SK-N-MC (cell line): ENCODE measurements around the gene MACROD2.

Experiments used
- DNase-seq: peaks from one replicate; pipeline ENCODE4 v3.0.0-alpha.2; 2011; ENCODE audit warnings: low read depth, low spot score
- H3K27ac ChIP-seq: fragments of 200-600 bp; sonication (generic); 2 replicates; pipeline ENCODE4 v1.5.1; 2016; ENCODE audit warnings: mixed run types
- H3K36me3 ChIP-seq: fragments of 200-600 bp; sonication (generic); 2 replicates; pipeline ENCODE4 v1.6.1; 2017; ENCODE audit warnings: antibody characterized with exemption, low read length, mixed read lengths; ENCODE audit not compliant: insufficient read depth
- H3K4me3 ChIP-seq: fragments of 200-600 bp; sonication (generic); 2 replicates; pipeline ENCODE4 v1.5.1; 2016
- H3K9ac ChIP-seq: fragments of 200-600 bp; sonication (generic); 2 replicates; pipeline ENCODE4 v1.8.0; 2017; ENCODE audit warnings: mixed run types, mixed read lengths; ENCODE audit not compliant: insufficient read length
- H3K9me3 ChIP-seq: fragments of 200-600 bp; sonication (generic); 2 replicates; pipeline ENCODE4 v1.6.1; 2017; ENCODE audit warnings: low read depth, mild to moderate bottlenecking, antibody characterized with exemption, low read length, moderate library complexity, mixed read lengths
- EZH2 ChIP-seq: fragments of 200-600 bp; sonication (generic); IDR thresholded peaks from one replicate; pipeline ENCODE4 v1.6.1; 2017; ENCODE audit warnings: antibody characterized with exemption
- FOXP2 ChIP-seq: optimal IDR thresholded peaks from 2 replicates; pipeline ENCODE3; 2011; ENCODE audit warnings: mild to moderate bottlenecking, moderate library complexity; ENCODE audit not compliant: insufficient read depth; ENCODE audit errors: extremely low read length, control extremely low read depth
- POLR2AphosphoS5 ChIP-seq: IDR thresholded peaks from 2 replicates; pipeline ENCODE4 v1.6.1; 2012; ENCODE audit warnings: mild to moderate bottlenecking, low read depth, low read length, borderline replicate concordance

MACROD2 gene

DNA sequence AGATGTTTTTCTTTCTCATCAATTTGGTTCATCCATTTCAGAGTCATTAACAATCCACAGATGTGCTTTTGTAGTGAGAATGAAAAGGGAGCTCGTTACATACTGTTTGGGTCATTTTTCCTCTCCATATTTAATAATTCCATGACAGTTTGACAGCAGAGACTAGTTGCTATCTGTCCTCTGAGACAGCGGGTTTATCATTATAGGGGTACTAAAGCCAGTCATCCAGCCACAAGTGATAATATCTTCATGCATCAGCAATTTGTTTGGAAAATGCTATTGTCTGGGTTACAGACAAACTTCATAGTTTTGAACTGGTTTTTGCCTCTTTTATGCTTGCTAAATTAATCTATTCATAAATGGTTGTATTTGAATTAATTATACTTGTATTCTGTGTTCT, 692.7 kb downstream of the MACROD2 start:
- DNase-seq = no peak
- TF ChIP-seq POLR2AphosphoS5 (no peak), EZH2 (no peak), FOXP2 (no peak)
- Histone ChIP-seq H3K4me3 (no peak overlapping the region), H3K27ac (no peak overlapping the region), H3K36me3 (no peaks in the 10 kb centered on the region), H3K9ac (no peak overlapping the region), H3K9me3 (no peaks in the 10 kb centered on the region)

DNA sequence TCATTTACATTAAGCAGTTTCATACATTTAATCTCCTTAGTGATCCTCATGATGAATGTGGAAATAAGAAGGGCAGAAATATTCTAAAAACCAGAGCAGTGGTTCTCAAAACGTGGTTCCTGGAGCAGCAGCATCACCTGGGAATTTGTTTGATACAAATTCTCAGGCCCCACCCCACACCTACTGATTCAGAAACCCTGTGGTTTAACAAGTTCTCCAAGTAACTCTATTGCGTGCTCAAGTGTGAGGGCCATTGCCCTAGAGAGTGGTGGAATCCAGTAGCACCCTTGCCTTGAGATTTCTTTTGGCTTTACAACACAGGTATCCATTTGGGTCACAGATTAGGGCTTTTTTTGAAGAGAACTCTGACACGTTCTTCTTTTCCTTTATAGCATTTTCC, 696.7 kb downstream of the MACROD2 start:
- no peaks in the 10 kb centered on the region for H3K9me3 ChIP-seq
- no peak for TF ChIP-seq EZH2
- TF ChIP-seq POLR2AphosphoS5 = no peak
- TF ChIP-seq FOXP2 = no peak
- H3K4me3 ChIP-seq = no peak overlapping the region
- no peak for DNase-seq
- H3K9ac ChIP-seq = no peak overlapping the region
- H3K36me3 ChIP-seq = no peaks in the 10 kb centered on the region
- no peak overlapping the region for H3K27ac ChIP-seq

DNA sequence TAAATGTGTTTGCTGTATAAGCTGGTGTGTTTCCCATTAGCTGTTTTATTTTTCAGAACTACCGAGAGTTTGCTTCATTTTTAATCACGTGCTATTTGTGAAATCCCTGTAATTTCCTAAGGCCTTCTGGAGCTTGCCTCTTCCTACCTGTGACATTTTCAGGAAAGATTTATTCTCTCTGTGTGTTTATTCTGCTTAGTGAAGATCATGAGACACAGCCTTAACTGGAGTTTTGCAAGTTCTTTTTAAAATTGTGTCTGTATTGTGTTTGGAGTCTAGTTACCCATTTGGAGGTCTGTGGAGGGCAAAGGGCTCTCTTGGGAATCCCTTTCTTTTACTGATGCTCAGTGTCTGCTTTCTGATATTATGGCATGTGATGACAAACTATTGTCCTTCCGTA, 701.2 kb downstream of the MACROD2 start:
- H3K9ac ChIP-seq = no peak overlapping the region
- H3K27ac ChIP-seq = no peak overlapping the region
- DNase-seq = no peak
- no peak for TF ChIP-seq FOXP2
- no peak for TF ChIP-seq EZH2
- TF ChIP-seq POLR2AphosphoS5 = no peak
- no peaks in the 10 kb centered on the region for H3K9me3 ChIP-seq
- no peak overlapping the region for H3K4me3 ChIP-seq
- H3K36me3 ChIP-seq = no peaks in the 10 kb centered on the region

DNA sequence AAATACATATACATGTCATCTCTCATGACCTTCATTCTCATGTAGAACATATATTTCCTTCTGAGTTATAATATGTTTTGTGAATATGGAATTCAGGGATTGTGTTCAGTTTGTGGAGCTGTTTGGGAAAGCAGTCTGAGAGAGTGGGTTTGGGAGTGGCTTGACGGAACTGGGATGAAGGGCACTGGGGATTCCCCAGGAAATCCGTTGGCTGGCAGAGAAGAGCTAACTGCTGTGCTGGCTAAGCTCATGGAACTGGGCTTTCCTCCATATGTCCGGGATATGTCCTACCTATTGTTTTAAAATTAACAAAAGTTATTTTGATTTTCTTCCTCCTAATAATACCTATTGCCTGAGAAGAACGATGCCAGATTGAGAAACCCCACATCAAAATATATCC, 701.6 kb downstream of the MACROD2 start:
- no peak for DNase-seq

DNA sequence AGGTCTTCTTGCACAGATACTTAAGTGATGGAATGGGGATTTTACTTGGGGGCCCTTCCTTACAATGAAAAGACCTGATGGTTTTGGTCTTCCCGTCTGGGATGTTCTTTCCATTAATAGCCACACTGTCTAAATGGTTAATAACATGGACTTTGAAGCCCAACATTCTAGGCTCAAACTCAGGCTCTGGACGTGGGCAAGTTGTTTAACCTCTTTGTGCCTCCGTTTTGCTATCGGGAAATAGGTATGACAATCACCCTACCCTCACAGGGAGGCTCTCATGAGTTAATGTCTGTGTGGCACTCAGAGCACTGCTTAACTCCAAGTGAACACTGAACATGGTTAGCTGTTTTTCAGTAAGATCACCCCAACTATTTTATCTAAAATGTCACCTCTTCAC, 702.8 kb downstream of the MACROD2 start:
- Histone ChIP-seq H3K27ac (no peak overlapping the region), H3K9ac (no peak overlapping the region), H3K36me3 (no peaks in the 10 kb centered on the region), H3K9me3 (no peaks in the 10 kb centered on the region), H3K4me3 (no peak overlapping the region)
- no peak for DNase-seq
- TF ChIP-seq POLR2AphosphoS5 (no peak), FOXP2 (no peak), EZH2 (no peak)

More for the DNA sequence above, 701.6 kb downstream of the MACROD2 start:
- Histone ChIP-seq H3K9me3 (no peaks in the 10 kb centered on the region), H3K4me3 (no peak overlapping the region), H3K27ac (no peak overlapping the region), H3K9ac (no peak overlapping the region), H3K36me3 (no peaks in the 10 kb centered on the region)
- TF ChIP-seq FOXP2 (no peak), EZH2 (no peak), POLR2AphosphoS5 (no peak)

DNA sequence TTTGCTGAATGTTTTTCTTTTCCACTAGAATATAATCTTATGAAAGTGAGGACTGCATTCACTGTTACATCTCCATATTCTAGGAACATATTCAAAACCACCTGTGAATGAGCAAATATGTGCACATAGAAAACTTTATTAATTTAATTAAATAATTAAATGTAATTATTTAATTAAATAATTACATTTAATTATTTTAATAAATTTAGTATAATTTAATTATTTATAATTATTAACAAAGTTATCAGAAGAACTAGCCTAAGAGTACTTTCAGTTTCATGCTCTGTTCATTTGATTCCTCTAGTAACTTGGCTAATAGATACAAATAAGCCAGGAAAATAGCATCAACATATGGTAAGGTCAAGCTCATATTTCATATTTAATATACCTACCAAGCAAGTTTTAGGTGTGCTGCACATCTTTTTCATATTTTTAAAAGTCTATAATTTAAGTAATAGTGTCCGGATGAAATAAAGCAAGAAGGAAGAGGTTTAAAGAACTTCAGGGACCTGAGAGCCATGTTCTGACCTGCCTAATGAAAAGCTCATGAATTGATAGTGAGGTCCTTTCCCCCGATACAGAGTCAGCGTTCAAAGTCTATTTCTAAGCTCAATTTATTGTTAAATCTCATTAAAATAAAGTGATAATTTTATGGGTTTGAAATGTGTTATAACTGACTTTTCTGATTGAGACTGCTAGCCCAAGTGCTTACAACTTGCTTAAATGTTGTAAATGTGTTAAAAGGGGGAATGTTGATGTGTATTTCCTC, 703.5 kb downstream of the MACROD2 start:
- H3K27ac ChIP-seq = no peak overlapping the region
- TF ChIP-seq FOXP2 = no peak
- no peak for TF ChIP-seq EZH2
- no peak for TF ChIP-seq POLR2AphosphoS5
- DNase-seq = no peak
- H3K9me3 ChIP-seq = no peaks in the 10 kb centered on the region
- no peaks in the 10 kb centered on the region for H3K36me3 ChIP-seq
- no peak overlapping the region for H3K4me3 ChIP-seq
- H3K9ac ChIP-seq = peak overlapping the region; percentile 29

DNA sequence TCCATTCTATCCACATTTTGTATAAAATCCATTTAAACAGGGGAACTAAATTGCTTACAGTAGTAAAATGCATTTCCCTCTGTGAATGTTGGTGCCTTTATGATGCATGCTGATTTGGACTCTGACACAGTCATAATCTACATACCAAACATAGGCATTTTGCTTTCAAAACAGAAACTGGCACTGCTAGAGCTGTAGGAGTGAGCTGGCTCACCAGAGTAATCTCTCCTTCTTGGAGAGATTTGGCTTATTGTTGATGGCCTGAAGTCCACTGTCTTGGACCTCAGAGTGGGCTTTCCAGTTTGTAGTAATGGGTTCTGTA, 705.3 kb downstream of the MACROD2 start:
- Histone ChIP-seq H3K4me3 (no peak overlapping the region), H3K36me3 (no peaks in the 10 kb centered on the region), H3K9me3 (no peaks in the 10 kb centered on the region), H3K9ac (no peak overlapping the region), H3K27ac (no peak overlapping the region)
- TF ChIP-seq POLR2AphosphoS5 (no peak), FOXP2 (no peak), EZH2 (no peak)
- no peak for DNase-seq

DNA sequence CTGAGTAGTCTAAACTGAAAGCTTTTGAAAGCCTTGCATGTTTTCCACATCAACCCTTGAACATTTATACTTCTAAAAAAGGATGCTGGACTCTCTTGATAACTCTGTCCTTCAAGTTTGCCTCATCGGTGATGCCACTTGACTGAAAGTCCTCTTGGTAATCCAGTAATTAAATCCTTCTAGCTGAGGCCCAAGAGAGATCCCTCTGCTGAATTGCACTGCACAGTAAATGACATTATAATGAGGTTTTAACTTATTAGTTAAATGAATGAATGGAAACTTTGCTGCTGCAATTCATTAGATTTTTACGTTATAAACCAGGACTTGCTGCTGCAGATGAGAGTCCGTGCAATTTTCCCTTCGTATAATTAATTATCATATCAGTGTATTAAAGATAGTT, 706.0 kb downstream of the MACROD2 start:
- Histone ChIP-seq H3K36me3 (no peaks in the 10 kb centered on the region), H3K9ac (no peak overlapping the region), H3K27ac (no peak overlapping the region), H3K4me3 (no peak overlapping the region), H3K9me3 (no peaks in the 10 kb centered on the region)
- TF ChIP-seq FOXP2 = no peak
- TF ChIP-seq POLR2AphosphoS5 = no peak
- no peak for TF ChIP-seq EZH2
- DNase-seq = no peak

DNA sequence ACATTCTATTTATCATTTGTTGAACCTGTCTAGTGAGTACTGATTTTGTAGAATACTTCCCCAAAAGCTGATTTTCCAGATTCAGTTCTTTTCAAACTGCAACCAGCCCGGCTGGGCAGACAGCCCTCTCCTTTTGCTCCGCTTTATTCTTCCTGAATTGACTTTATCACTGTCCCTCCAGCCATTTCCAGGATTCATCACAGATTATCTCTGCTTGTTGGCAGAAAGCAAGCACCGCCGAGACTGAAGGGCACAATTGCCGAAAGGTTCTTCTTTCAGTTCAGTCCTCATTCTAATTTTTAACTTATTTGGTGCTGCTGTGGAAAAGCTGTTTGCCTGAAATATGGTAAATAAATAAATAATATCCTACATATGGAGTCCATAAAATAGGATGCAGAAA, 711.2 kb downstream of the MACROD2 start:
- Histone ChIP-seq H3K9me3 (no peaks in the 10 kb centered on the region), H3K9ac (no peak overlapping the region), H3K27ac (no peak overlapping the region), H3K4me3 (no peak overlapping the region), H3K36me3 (no peaks in the 10 kb centered on the region)
- no peak for TF ChIP-seq FOXP2
- TF ChIP-seq EZH2 = no peak
- no peak for TF ChIP-seq POLR2AphosphoS5
- DNase-seq = no peak
